Hepatocyte (in vitro differentiated cells): ENCODE measurements around the gene SPINDOC. TPM values are rescaled to one million over a fixed set of nuclear protein-coding genes. Genes with fewer than 3 reads are reported as not detected.
A peak's percentile ranks its signal among the peaks of the same experiment; 100 is the strongest.
"Not testable (repeated sequence)": the region's sequence is repeated elsewhere in the genome, so short reads cannot be mapped to it uniquely, and the experiment has no call there.

Source experiments
- DNase-seq: peaks from one replicate; pipeline ENCODE4 v3.0.0-alpha.2; 2016; ENCODE audit warnings: low spot score
- H2AFZ ChIP-seq: fragments of 200-600 bp; sonication (generic); 2 replicates; pipeline ENCODE4 v1.6.0; 2016; ENCODE audit warnings: antibody characterized with exemption, mild to moderate bottlenecking
- H3K27ac ChIP-seq: fragments of 200-600 bp; sonication (generic); 2 replicates; pipeline ENCODE4 v1.5.1; 2016; ENCODE audit warnings: mild to moderate bottlenecking
- H3K27me3 ChIP-seq: fragments of 200-600 bp; sonication (generic); 2 replicates; pipeline ENCODE4 v1.6.1; 2016
- H3K36me3 ChIP-seq: fragments of 200-600 bp; sonication (generic); replicated peaks from 2 replicates; pipeline ENCODE4 v1.5.1; 2016; ENCODE audit warnings: low read depth; ENCODE audit not compliant: insufficient read depth
- H3K4me1 ChIP-seq: fragments of 200-600 bp; sonication (generic); 2 replicates; pipeline ENCODE4 v1.5.1; 2016; ENCODE audit warnings: mild to moderate bottlenecking, moderate library complexity; ENCODE audit not compliant: insufficient read depth
- H3K4me2 ChIP-seq: fragments of 200-600 bp; sonication (generic); 2 replicates; pipeline ENCODE4 v1.6.0; 2016
- H3K4me3 ChIP-seq: fragments of 200-600 bp; sonication (generic); 2 replicates; pipeline ENCODE4 v1.5.1; 2016; ENCODE audit warnings: mild to moderate bottlenecking
- H3K79me2 ChIP-seq: fragments of 200-600 bp; sonication (generic); 2 replicates; pipeline ENCODE4 v1.6.0; 2017; ENCODE audit warnings: mild to moderate bottlenecking
- H3K9me2 ChIP-seq: fragments of 200-600 bp; sonication (generic); replicated peaks from 2 replicates; pipeline ENCODE4 v1.6.0; 2017; ENCODE audit warnings: mild to moderate bottlenecking; ENCODE audit not compliant: insufficient read depth
- H3K9me3 ChIP-seq: fragments of 200-600 bp; sonication (generic); 2 replicates; pipeline ENCODE4 v1.5.1; 2016; ENCODE audit warnings: low read depth, mild to moderate bottlenecking
- H4K20me1 ChIP-seq: fragments of 200-600 bp; sonication (generic); 2 replicates; pipeline ENCODE4 v1.6.0; 2016; ENCODE audit warnings: mild to moderate bottlenecking; ENCODE audit not compliant: insufficient read depth, poor library complexity, severe bottlenecking
- CTCF ChIP-seq: fragments of 200-600 bp; sonication (generic); IDR thresholded peaks from 2 replicates; pipeline ENCODE4 v1.5.1; 2016; ENCODE audit warnings: antibody characterized with exemption, mild to moderate bottlenecking; ENCODE audit not compliant: poor library complexity
- EZH2 ChIP-seq: fragments of 200-600 bp; sonication (generic); IDR thresholded peaks from 2 replicates; pipeline ENCODE4 v1.6.1; 2016; ENCODE audit warnings: antibody characterized with exemption, mild to moderate bottlenecking, borderline replicate concordance
- EZH2phosphoT487 ChIP-seq: fragments of 200-600 bp; sonication (generic); IDR thresholded peaks from one replicate; pipeline ENCODE4 v1.6.1; 2018; ENCODE audit warnings: antibody characterized with exemption, mild to moderate bottlenecking, low read depth, moderate library complexity; ENCODE audit not compliant: unreplicated experiment, severe bottlenecking
- WGBS: methylation state at CpG from one replicate; pipeline ENCODE4 v1.1.6; 2016; ENCODE audit warnings: low lambda C conversion rate; ENCODE audit errors: missing lambda C conversion rate; 5-methylcytosine and 5-hydroxymethylcytosine counted together
- polyA plus RNA-seq: library from polyadenylated mRNA; unstranded; fragments of >200 nt; fragmentation: Nextera tagmentation; extraction: Ambion mirVana; gene quantifications from 2 replicates; pipeline ENCODE4 v1.2.1, GENCODE V29; 2016
- total RNA-seq: library from RNA; depleted of rRNA; stranded (reverse); fragments of >200 nt; gene quantifications from 2 replicates; pipeline ENCODE4 v1.2.3, GENCODE V29; 2014

The SPINDOC gene
- total and polyA plus RNA-seq, 2 experiments from 2014 or later = 9.9 to 24.0 TPM

- Histone ChIP-seq H3K9me3 (no peaks in the 10 kb centered on the region), H3K4me3 (no peak overlapping the region), H3K9me2 (no peaks in the 10 kb centered on the region), H4K20me1 (peaks cover 10% of the 10 kb centered on the region), H3K36me3 (no peaks in the 10 kb centered on the region), H2AFZ (no peak overlapping the region), H3K27ac (peak overlapping the region; percentile 79), H3K27me3 (no peaks in the 10 kb centered on the region), H3K4me1 (peaks cover 29% of the 10 kb centered on the region), H3K4me2 (peak overlapping the region; percentile 33), H3K79me2 (peaks cover 92% of the 10 kb centered on the region)
- no peak for TF ChIP-seq CTCF
- peak; percentile 58 for DNase-seq
- WGBS = 65% methylated on average over 2 of the region's 2 CpGs
Observed at GRCh38 chr11:63855975-63856374, 42.7 kb downstream of the SPINDOC start.

- no peaks in the 10 kb centered on the region for H4K20me1 ChIP-seq
- H2AFZ ChIP-seq = no peak overlapping the region
- no peaks in the 10 kb centered on the region for H3K9me2 ChIP-seq
- H3K4me1 ChIP-seq = peaks cover 18% of the 10 kb centered on the region
- H3K27ac ChIP-seq = peak overlapping the region; percentile 82
- H3K79me2 ChIP-seq = peaks cover 85% of the 10 kb centered on the region
- TF ChIP-seq CTCF = no peak
- TF ChIP-seq EZH2phosphoT487 = no peak
- no peak for TF ChIP-seq EZH2
- 85% methylated on average over 10 of the region's 11 CpGs for WGBS
- H3K9me3 ChIP-seq = no peaks in the 10 kb centered on the region
- no peaks in the 10 kb centered on the region for H3K36me3 ChIP-seq
- H3K4me2 ChIP-seq = peak overlapping the region; percentile 3
- peak; percentile 79 for DNase-seq
- H3K27me3 ChIP-seq = no peaks in the 10 kb centered on the region
- no peak overlapping the region for H3K4me3 ChIP-seq
Observed at GRCh38 chr11:63858628-63859550, 45.6 kb downstream of the SPINDOC start.

GRCh38 chr11:63862923-63863322 lies 49.7 kb downstream of the SPINDOC start:
- Histone ChIP-seq H3K4me1 (peaks cover 18% of the 10 kb centered on the region), H3K27ac (peak overlapping the region; percentile 36), H3K4me2 (no peak overlapping the region)

GRCh38 chr11:63863620-63864019 lies 50.4 kb downstream of the SPINDOC start:
- H3K9me3 ChIP-seq, H3K36me3 ChIP-seq, H2AFZ ChIP-seq, H3K27me3 ChIP-seq, H3K27ac ChIP-seq, H3K4me3 ChIP-seq, H3K4me2 ChIP-seq, H3K9me2 ChIP-seq, DNase-seq: not testable (repeated sequence)
- WGBS = 96% methylated on average over 6 of the region's 6 CpGs
- Histone ChIP-seq H3K4me1 (peaks cover 21% of the 10 kb centered on the region), H4K20me1 (peaks cover 28% of the 10 kb centered on the region), H3K79me2 (peaks cover 89% of the 10 kb centered on the region)

More at GRCh38 chr11:63862923-63863322, 49.7 kb downstream of the SPINDOC start:
- no peak for DNase-seq
- Histone ChIP-seq H3K79me2 (peaks cover 88% of the 10 kb centered on the region), H3K4me3 (no peak overlapping the region), H3K9me3 (no peaks in the 10 kb centered on the region), H3K36me3 (no peaks in the 10 kb centered on the region), H3K27me3 (no peaks in the 10 kb centered on the region), H3K9me2 (no peaks in the 10 kb centered on the region), H4K20me1 (peaks cover 21% of the 10 kb centered on the region), H2AFZ (no peak overlapping the region)
- TF ChIP-seq EZH2phosphoT487 (no peak), CTCF (no peak), EZH2 (no peak)
- WGBS = 50% methylated on average over 4 of the region's 4 CpGs
